IPS-20b (cell line): ENCODE results near the gene PPP1R14C.

ENCODE experiments used
- H3K27ac ChIP-seq: one replicate; pipeline ENCODE4 v1.5.1; 2013; ENCODE audit warnings: low read length
- H3K27me3 ChIP-seq: 2 replicates; pipeline ENCODE4 v1.6.1; 2013; ENCODE audit warnings: mild to moderate bottlenecking, low read length, inconsistent platforms; ENCODE audit not compliant: insufficient read depth
- H3K36me3 ChIP-seq: 2 replicates; pipeline ENCODE4 v1.6.1; 2013; ENCODE audit warnings: low read depth, mild to moderate bottlenecking, inconsistent platforms, low read length, moderate library complexity; ENCODE audit not compliant: insufficient read depth
- H3K4me1 ChIP-seq: 2 replicates; pipeline ENCODE4 v1.6.1; 2013; ENCODE audit warnings: mild to moderate bottlenecking, control low read depth, inconsistent platforms, low read length, moderate library complexity; ENCODE audit not compliant: insufficient read depth
- H3K4me3 ChIP-seq: 2 replicates; pipeline ENCODE4 v1.5.1; 2013; ENCODE audit warnings: mild to moderate bottlenecking, low read length, inconsistent platforms
- H3K9ac ChIP-seq: 2 replicates; pipeline ENCODE4 v1.6.1; 2013; ENCODE audit warnings: low read depth, mild to moderate bottlenecking, inconsistent platforms, low read length, moderate library complexity
- H3K9me3 ChIP-seq: 2 replicates; pipeline ENCODE4 v1.6.1; 2013; ENCODE audit warnings: mild to moderate bottlenecking, low read depth, low read length, inconsistent platforms; ENCODE audit not compliant: insufficient read depth

The PPP1R14C gene

DNA sequence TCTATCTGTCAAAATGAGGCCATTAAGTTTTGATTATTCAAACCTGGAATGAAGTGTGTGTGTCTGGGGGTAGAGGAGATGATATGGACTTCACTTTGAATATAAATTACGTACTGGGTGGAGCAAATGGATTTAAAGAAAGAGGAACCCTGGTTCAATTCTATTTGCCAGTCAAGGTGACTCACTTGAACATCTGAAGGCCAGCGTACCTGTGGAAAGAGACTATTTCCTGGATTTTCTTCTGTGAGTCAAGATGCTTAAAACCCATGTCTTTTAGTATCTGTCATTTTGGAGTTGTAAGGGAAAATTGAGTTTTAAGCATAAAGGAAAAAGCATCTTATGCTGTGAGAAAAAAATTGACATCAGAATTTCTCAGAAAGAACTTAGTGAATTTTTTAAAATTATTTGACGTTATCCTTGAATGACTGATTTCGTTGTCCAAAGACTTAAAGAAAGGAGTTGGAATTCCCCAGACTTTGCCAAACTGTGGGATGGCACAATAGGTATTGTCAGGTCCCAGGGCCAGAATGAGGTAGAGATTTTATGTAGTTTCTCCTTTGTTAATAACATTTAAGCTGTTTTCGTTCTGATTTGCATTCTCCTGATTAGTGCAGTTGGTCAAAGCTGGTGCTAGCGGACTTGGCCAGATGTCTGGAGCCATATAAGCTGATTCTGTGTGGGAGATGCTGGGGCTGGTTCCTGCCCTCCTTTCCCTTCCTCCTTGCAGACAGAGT is 2.4 kb upstream of the PPP1R14C start:
- no peak overlapping the region for H3K4me3 ChIP-seq
- no peak overlapping the region for H3K9ac ChIP-seq
- peaks cover 56% of the 10 kb centered on the region for H3K27me3 ChIP-seq
- no peaks in the 10 kb centered on the region for H3K36me3 ChIP-seq
- H3K27ac ChIP-seq = no peak overlapping the region
- H3K9me3 ChIP-seq = no peaks in the 10 kb centered on the region; the same call in 1 of the 2 replicates
- peaks cover 4% of the 10 kb centered on the region; the same call in 1 of the 2 replicates for H3K4me1 ChIP-seq

DNA sequence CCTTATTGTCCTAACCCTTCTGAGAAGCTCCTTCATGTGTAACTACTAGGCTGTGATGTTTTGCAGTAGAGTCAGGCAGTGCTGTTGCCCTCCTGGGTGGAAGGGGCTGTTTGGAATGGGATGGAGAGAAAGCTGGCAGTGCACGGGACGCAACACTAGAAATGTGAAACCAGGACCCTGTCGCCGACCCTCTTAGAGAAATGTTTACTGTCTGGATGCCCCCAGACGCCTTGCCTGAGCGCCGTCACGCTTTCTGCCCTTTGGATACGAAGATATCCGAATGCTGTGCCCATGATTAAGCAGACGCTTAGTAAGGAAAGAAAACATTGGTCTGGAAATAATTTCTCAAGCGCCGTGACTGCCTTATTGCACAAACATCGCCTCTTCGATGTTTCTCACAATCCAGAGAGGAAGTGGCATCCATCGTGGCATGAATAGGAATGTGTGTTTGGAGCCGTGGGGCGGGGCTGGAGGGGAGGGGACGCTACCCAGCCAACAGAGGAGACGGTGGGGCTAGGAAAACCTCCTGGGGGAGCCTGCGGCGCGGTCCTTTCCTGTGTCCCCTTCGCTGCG is 661 bp upstream of the PPP1R14C start:
- no peaks in the 10 kb centered on the region; the same call in 1 of the 2 replicates for H3K9me3 ChIP-seq
- no peak overlapping the region for H3K9ac ChIP-seq
- H3K27ac ChIP-seq = no peak overlapping the region
- H3K4me3 ChIP-seq = peak overlapping the region; percentile 64; the same call in 1 of the 2 replicates
- peaks cover 73% of the 10 kb centered on the region for H3K27me3 ChIP-seq
- no peaks in the 10 kb centered on the region for H3K36me3 ChIP-seq
- peaks cover 4% of the 10 kb centered on the region; the same call in 1 of the 2 replicates for H3K4me1 ChIP-seq

- H3K4me3 ChIP-seq = peak overlapping the region; percentile 64
- peaks cover 4% of the 10 kb centered on the region; the same call in 1 of the 2 replicates for H3K4me1 ChIP-seq
- H3K9ac ChIP-seq = no peak overlapping the region
- H3K9me3 ChIP-seq = no peaks in the 10 kb centered on the region; the same call in 1 of the 2 replicates
- no peak overlapping the region for H3K27ac ChIP-seq
- H3K27me3 ChIP-seq = peaks cover 88% of the 10 kb centered on the region
- H3K36me3 ChIP-seq = no peaks in the 10 kb centered on the region
These were observed 861 bp downstream of the PPP1R14C start for GRCh38 chr6:150143516-150144293.

DNA sequence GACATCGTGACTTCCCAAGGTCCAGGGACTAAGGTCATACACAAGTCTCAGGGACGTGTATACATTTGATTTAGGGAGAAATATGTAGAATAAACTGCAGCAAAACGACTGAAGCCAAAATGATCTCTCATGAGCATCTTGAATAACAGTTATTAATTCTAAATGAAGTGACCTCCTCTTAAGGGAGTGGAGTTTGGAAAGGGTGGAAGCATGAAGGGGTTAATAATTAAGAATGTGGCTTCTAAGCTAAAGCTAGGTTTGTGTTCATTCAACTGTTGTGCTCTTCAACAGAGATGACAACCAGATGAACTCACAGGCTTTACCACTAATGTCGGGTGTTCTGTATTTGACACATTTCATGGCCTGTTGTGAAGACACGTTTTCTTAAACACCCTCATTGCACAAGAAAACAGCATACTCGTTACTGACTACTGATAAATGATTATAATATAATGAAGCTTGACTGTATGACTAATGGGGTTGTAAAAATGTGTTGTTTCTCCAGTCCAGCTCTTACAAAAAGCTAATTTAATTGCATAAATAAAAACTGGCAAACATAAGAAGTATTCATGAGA is 1.5 kb downstream of the PPP1R14C start:
- Histone ChIP-seq H3K36me3 (no peaks in the 10 kb centered on the region), H3K27me3 (peaks cover 94% of the 10 kb centered on the region), H3K4me3 (peak overlapping the region; percentile 64), H3K9ac (no peak overlapping the region), H3K9me3 (no peaks in the 10 kb centered on the region; the same call in 1 of the 2 replicates), H3K4me1 (peaks cover 4% of the 10 kb centered on the region; the same call in 1 of the 2 replicates), H3K27ac (no peak overlapping the region)

DNA sequence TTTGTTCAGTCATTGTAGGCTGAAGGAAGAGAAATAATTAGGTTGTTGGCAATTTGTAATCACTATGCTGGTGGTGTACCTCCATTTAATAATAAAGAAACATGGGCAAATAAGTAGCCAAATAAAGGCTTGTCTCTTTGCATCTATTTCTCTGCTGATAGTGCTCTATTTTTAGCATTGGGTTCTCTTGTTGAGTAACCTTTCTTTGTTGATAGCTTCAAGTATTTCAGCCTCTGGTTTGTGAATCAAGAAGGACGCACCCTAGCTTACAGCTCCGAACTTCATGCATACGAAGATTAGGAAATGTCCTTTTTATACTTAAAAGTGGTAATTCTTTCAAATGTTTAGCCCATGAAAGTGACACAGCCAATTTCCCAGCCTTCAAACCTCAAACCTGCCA is 2.6 kb downstream of the PPP1R14C start:
- Histone ChIP-seq H3K4me3 (no peak overlapping the region), H3K27ac (no peak overlapping the region), H3K9ac (no peak overlapping the region)

DNA sequence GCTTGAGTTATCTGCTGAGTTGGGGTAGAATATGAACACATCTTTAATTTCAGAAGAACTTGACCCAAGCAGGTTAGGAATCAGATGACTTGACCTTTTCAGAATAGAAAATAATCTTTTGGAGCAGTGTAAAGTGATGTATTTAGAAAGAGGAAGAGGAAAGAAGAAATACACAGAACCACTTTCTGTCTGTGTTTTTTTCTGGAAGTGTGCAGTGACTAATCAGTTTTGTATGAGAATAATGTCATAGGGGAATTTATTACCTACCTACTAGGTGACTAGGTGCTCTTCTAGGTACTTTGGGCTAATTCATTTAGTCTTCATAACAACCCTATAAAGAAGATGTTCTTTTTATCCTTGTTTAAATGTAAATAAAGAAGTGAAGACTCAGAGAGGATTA is 3.0 kb downstream of the PPP1R14C start:
- Histone ChIP-seq H3K9ac (no peak overlapping the region), H3K27me3 (peaks cover 98% of the 10 kb centered on the region), H3K9me3 (no peaks in the 10 kb centered on the region; the same call in 1 of the 2 replicates), H3K4me1 (peaks cover 14% of the 10 kb centered on the region), H3K36me3 (no peaks in the 10 kb centered on the region), H3K4me3 (no peak overlapping the region), H3K27ac (no peak overlapping the region)

More for the DNA sequence above, 2.6 kb downstream of the PPP1R14C start:
- Histone ChIP-seq H3K9me3 (no peaks in the 10 kb centered on the region; the same call in 1 of the 2 replicates), H3K4me1 (peaks cover 10% of the 10 kb centered on the region), H3K36me3 (no peaks in the 10 kb centered on the region), H3K27me3 (peaks cover 98% of the 10 kb centered on the region)

- H3K27me3 ChIP-seq = peaks cover 98% of the 10 kb centered on the region
- H3K4me3 ChIP-seq = no peak overlapping the region
- H3K9ac ChIP-seq = no peak overlapping the region
- no peaks in the 10 kb centered on the region for H3K36me3 ChIP-seq
- H3K9me3 ChIP-seq = no peaks in the 10 kb centered on the region; the same call in 1 of the 2 replicates
- peaks cover 19% of the 10 kb centered on the region for H3K4me1 ChIP-seq
- H3K27ac ChIP-seq = no peak overlapping the region
These were observed 3.6 kb downstream of the PPP1R14C start for GRCh38 chr6:150146436-150146835.

GRCh38 chr6:150149146-150149545 is 6.3 kb downstream of the PPP1R14C start:
- Histone ChIP-seq H3K36me3 (no peaks in the 10 kb centered on the region), H3K9ac (no peak overlapping the region), H3K27ac (no peak overlapping the region), H3K4me1 (peaks cover 15% of the 10 kb centered on the region), H3K27me3 (peaks cover 85% of the 10 kb centered on the region), H3K4me3 (no peak overlapping the region), H3K9me3 (no peaks in the 10 kb centered on the region; the same call in 1 of the 2 replicates)

DNA sequence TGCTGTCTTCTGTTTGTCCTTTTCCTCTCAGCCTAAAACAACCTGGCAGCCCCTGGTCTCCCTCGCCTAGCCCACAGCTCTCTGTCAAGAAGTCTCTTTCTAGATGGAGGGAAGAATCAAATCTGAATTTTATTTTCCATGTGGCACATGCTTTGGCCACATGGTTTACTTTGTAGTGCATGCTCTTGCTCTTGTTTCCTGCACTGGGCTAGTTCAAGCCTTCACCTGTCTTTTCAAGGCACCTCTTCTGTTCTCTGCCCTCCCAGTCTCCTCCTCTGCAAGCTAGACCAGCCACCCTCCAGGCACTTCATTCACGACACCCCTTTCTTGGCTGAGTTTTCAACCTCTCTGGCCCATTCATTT is 7.6 kb downstream of the PPP1R14C start:
- Histone ChIP-seq H3K4me3 (no peak overlapping the region), H3K27ac (no peak overlapping the region), H3K4me1 (peaks cover 15% of the 10 kb centered on the region), H3K27me3 (peaks cover 77% of the 10 kb centered on the region), H3K9ac (no peak overlapping the region), H3K9me3 (no peaks in the 10 kb centered on the region), H3K36me3 (no peaks in the 10 kb centered on the region)

GRCh38 chr6:150150821-150151646 is 8.2 kb downstream of the PPP1R14C start:
- Histone ChIP-seq H3K36me3 (no peaks in the 10 kb centered on the region), H3K9me3 (no peaks in the 10 kb centered on the region), H3K27me3 (peaks cover 72% of the 10 kb centered on the region), H3K27ac (no peak overlapping the region), H3K9ac (no peak overlapping the region), H3K4me3 (no peak overlapping the region), H3K4me1 (peaks cover 15% of the 10 kb centered on the region)
